Natural killer cell (primary cell): ENCODE results near the gene FRMD4A. TPM values are rescaled to one million over a fixed set of nuclear protein-coding genes. Genes with fewer than 3 reads are reported as not detected.

Experiments
- ATAC-seq, 3 donors: fragments of 150-1000 bp in 2 of 3; fragments of 200-7000 bp in 1 of 3; cut with Tn5 transposase; 1 replicate in 1 of 3; 2 replicates in 2 of 3; pipeline ENCODE4 v1.10.0; 2021; ENCODE audit warnings: mild to moderate bottlenecking in 2 of 3, moderate library complexity in 2 of 3
- DNase-seq, 2 donors: peaks; one replicate each; pipeline versions ENCODE4 v3.0.0 to v3.0.0-alpha.2; 2013 to 2021; ENCODE audit warnings: mixed read lengths in 1 of 2
- H3K27ac ChIP-seq: one replicate; pipeline ENCODE4 v1.5.1; 2013; ENCODE audit warnings: mild to moderate bottlenecking, low read length
- H3K27me3 ChIP-seq: one replicate; pipeline ENCODE4 v1.6.1; 2013; ENCODE audit warnings: low read length; ENCODE audit not compliant: control insufficient read depth, insufficient read depth
- H3K36me3 ChIP-seq: one replicate; pipeline ENCODE4 v1.6.1; 2013; ENCODE audit warnings: low read length; ENCODE audit not compliant: control insufficient read depth, insufficient read depth
- H3K4me1 ChIP-seq: one replicate; pipeline ENCODE4 v1.6.1; 2013; ENCODE audit warnings: low read length; ENCODE audit not compliant: control insufficient read depth, insufficient read depth
- H3K4me3 ChIP-seq: one replicate; pipeline ENCODE4 v1.5.1; 2013; ENCODE audit warnings: low read length
- H3K9me3 ChIP-seq: one replicate; pipeline ENCODE4 v1.6.1; 2013; ENCODE audit warnings: low read length; ENCODE audit not compliant: control insufficient read depth, insufficient read depth
- H3K27ac Mint-ChIP-seq, 2 donors: one replicate each; pipeline ENCODE4 v1.8.0; 2022; ENCODE audit warnings: mild to moderate bottlenecking in 2 of 2, mixed read lengths in 2 of 2, moderate library complexity in 1 of 2
- H3K27me3 Mint-ChIP-seq, 2 donors: one replicate each; pipeline ENCODE4 v1.8.0; 2022; ENCODE audit warnings: low read depth in 2 of 2, mixed read lengths in 2 of 2
- H3K36me3 Mint-ChIP-seq: one replicate; pipeline ENCODE4 v1.8.0; 2022; ENCODE audit warnings: mixed read lengths
- H3K4me1 Mint-ChIP-seq, 2 donors: one replicate each; pipeline ENCODE4 v1.8.0; 2022; ENCODE audit warnings: mixed read lengths in 2 of 2
- H3K4me3 Mint-ChIP-seq: one replicate; pipeline ENCODE4 v1.8.0; 2022; ENCODE audit warnings: mild to moderate bottlenecking, moderate library complexity, mixed read lengths
- H3K9me3 Mint-ChIP-seq, 2 donors: one replicate each; pipeline ENCODE4 v1.8.0; 2022; ENCODE audit warnings: mixed read lengths in 2 of 2
- WGBS: methylation state at CpG from one replicate; pipeline ENCODE4 v1.1.7; 2013; ENCODE audit warnings: missing lambda C conversion rate; ENCODE audit not compliant: insufficient coverage; 5-methylcytosine and 5-hydroxymethylcytosine counted together
- intact Hi-C: fragments of 100-400 bp; cut with micrococcal nuclease; formaldehyde crosslinking; loops from one replicate; pipeline ENCODE4 v1.14.2; 2022
- total RNA-seq, 4 donors: library from RNA; stranded (reverse); fragments of 120-200 nt in 1 of 4; gene quantifications; one replicate each; pipeline versions ENCODE4 v1.2.3 to v1.2.4, GENCODE V29; 2013 to 2022
- TF ChIP-seq, protein P1 (sequence below): fragments of 200-600 bp; IDR thresholded peaks from one replicate; pipeline ENCODE4 v1.8.0; 2022; ENCODE audit warnings: antibody characterized with exemption

The FRMD4A gene
- total RNA-seq, 3 donors from 2014 or later (not counting 1 experiment from before 2014, with no cell fraction given): 0.36 to 0.38 TPM; not detected in 1

DNA sequence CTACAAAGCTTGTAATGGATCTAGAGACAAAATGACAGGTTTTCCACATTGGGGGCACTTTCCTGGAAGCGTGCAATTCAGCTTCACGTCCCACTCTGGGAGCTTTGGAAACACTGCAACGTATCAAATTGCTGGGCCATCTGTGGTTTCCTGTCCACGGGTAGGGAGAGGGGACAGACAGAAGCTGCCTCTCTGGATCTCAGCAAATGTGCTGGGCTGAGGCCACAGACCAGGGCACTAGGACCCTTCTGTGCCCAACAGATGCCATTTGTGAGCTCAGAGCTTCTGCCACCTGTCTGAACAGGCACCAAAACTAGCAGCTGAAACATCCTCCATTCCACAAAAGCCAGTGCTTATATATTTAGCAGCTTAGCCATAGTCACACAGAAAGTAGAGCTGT, 40.9 kb upstream of the FRMD4A start:
- H3K4me1 ChIP-seq: no peaks in the 10 kb centered on the region
- DNase-seq: no peak
- no peak overlapping the region for H3K4me3 ChIP-seq
- no peak for ATAC-seq
- TF ChIP-seq, protein P1, sequence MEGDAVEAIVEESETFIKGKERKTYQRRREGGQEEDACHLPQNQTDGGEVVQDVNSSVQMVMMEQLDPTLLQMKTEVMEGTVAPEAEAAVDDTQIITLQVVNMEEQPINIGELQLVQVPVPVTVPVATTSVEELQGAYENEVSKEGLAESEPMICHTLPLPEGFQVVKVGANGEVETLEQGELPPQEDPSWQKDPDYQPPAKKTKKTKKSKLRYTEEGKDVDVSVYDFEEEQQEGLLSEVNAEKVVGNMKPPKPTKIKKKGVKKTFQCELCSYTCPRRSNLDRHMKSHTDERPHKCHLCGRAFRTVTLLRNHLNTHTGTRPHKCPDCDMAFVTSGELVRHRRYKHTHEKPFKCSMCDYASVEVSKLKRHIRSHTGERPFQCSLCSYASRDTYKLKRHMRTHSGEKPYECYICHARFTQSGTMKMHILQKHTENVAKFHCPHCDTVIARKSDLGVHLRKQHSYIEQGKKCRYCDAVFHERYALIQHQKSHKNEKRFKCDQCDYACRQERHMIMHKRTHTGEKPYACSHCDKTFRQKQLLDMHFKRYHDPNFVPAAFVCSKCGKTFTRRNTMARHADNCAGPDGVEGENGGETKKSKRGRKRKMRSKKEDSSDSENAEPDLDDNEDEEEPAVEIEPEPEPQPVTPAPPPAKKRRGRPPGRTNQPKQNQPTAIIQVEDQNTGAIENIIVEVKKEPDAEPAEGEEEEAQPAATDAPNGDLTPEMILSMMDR: no peak
- H3K27me3 ChIP-seq: peaks cover 4% of the 10 kb centered on the region
- H3K36me3 Mint-ChIP-seq: no peaks in the 10 kb centered on the region
- no peak overlapping the region for H3K4me3 Mint-ChIP-seq
- WGBS: 64% methylated on average over 4 of the region's 4 CpGs
- peaks cover 15 to 25% of the 10 kb centered on the region in 2 donors for H3K27me3 Mint-ChIP-seq
- no peaks in the 10 kb centered on the region for H3K36me3 ChIP-seq
- no peaks in the 10 kb centered on the region for H3K9me3 ChIP-seq
- H3K4me1 Mint-ChIP-seq: no peaks in the 10 kb centered on the region
- no peak overlapping the region for H3K27ac Mint-ChIP-seq
- no peak overlapping the region for H3K27ac ChIP-seq
- H3K9me3 Mint-ChIP-seq: no peaks in the 10 kb centered on the region
- intact Hi-C loops: no loop called here

DNA sequence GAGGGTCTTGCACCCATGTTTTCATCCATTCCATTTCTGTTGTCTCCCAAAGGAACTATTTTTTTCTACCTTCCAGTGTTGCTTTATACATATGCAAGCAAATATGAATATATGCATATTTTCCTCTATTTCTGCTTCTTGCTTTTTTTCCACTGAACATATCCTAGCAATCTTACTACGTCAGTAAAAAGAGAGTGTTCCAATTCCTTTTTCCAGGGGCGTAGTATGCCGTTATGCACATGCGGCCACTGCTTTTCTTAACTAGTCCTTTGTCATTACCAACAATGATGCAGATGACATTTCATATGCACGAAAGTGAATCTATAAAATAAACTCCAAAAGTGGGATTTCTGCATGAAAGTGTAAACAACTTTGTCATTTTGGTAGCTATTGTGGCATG, 40.2 kb upstream of the FRMD4A start:
- DNase-seq: no peak
- Mint-ChIP-seq H3K4me1 (no peaks in the 10 kb centered on the region), H3K9me3 (no peaks in the 10 kb centered on the region), H3K36me3 (no peaks in the 10 kb centered on the region), H3K4me3 (no peak overlapping the region), H3K27ac (no peak overlapping the region), H3K27me3 (peaks cover 12 to 28% of the 10 kb centered on the region in 2 donors)
- no peaks in the 10 kb centered on the region for H3K9me3 ChIP-seq
- WGBS: 86% methylated on average over 5 of the region's 5 CpGs
- no peaks in the 10 kb centered on the region for H3K4me1 ChIP-seq
- H3K27ac ChIP-seq: no peak overlapping the region
- peaks cover 4% of the 10 kb centered on the region for H3K27me3 ChIP-seq
- TF ChIP-seq, protein P1: no peak
- intact Hi-C loops: no loop called here
- no peaks in the 10 kb centered on the region for H3K36me3 ChIP-seq
- no peak overlapping the region for H3K4me3 ChIP-seq
- ATAC-seq: no peak

DNA sequence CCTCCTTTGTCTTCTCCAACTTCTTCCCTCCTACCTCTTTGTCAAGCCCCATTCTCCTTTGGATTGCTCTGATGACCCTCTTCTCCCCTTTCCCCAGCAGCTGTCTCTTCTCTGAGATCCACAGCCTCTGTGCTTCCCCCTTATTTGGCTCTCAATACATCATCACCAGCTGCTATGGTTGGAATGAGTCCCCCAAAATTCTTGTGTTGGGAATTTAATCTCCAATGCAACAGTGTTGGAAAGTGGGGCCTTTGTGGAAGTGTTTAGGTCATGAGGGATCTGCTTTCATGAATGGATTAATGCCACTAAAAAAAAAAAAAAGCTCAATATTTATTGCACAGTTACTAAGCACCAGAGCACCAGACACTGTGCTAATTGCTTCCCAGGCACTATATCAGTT, 39.2 kb upstream of the FRMD4A start:
- Mint-ChIP-seq H3K9me3 (no peaks in the 10 kb centered on the region), H3K4me1 (no peaks in the 10 kb centered on the region), H3K4me3 (no peak overlapping the region), H3K36me3 (no peaks in the 10 kb centered on the region), H3K27ac (no peak overlapping the region), H3K27me3 (peaks cover 11 to 36% of the 10 kb centered on the region in 2 donors)
- H3K9me3 ChIP-seq: no peaks in the 10 kb centered on the region
- ATAC-seq (no peak), DNase-seq (no peak)
- TF ChIP-seq, protein P1: no peak
- intact Hi-C loops: no loop called here
- no peak overlapping the region for H3K27ac ChIP-seq
- H3K4me1 ChIP-seq: no peaks in the 10 kb centered on the region
- peaks cover 4% of the 10 kb centered on the region for H3K27me3 ChIP-seq
- no peak overlapping the region for H3K4me3 ChIP-seq
- H3K36me3 ChIP-seq: no peaks in the 10 kb centered on the region

DNA sequence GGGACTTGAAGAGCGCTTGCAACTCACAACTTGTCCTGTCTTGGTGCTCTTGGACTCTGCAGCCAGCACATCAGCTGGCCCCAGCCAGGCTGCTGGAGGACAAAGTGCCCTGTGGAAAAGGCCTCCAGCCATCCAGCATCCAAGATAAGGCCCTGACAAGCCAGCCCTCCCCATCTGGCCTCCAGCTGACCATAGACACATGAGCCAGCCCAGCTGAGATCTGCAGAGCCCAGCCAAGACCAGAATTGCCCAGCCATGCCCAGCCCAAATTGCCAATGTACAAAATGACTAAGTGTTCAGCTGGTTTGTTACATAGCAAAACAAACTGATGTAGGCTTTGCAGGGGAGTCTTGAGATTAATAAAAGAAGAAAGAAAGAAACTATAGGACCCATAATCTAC, 36.0 kb upstream of the FRMD4A start:
- DNase-seq (no peak), ATAC-seq (no peak)
- Histone ChIP-seq H3K4me1 (no peaks in the 10 kb centered on the region), H3K27me3 (no peaks in the 10 kb centered on the region), H3K9me3 (no peaks in the 10 kb centered on the region), H3K4me3 (no peak overlapping the region), H3K36me3 (no peaks in the 10 kb centered on the region), H3K27ac (no peak overlapping the region)
- Mint-ChIP-seq H3K27me3 (peaks cover 11 to 50% of the 10 kb centered on the region in 2 donors), H3K4me1 (no peaks in the 10 kb centered on the region), H3K4me3 (no peak overlapping the region), H3K36me3 (no peaks in the 10 kb centered on the region), H3K9me3 (no peaks in the 10 kb centered on the region), H3K27ac (no peak overlapping the region)
- TF ChIP-seq, protein P1: no peak
- intact Hi-C loops: no loop called here
- WGBS: 100% methylated on average over 1 of the region's 1 CpG
